SK-N-MC (cell line): ENCODE measurements around the gene MICA.

Experiments used
- EZH2 ChIP-seq: fragments of 200-600 bp; sonication (generic); IDR thresholded peaks from one replicate; pipeline ENCODE4 v1.6.1; 2017; ENCODE audit warnings: antibody characterized with exemption
- FOXP2 ChIP-seq: optimal IDR thresholded peaks from 2 replicates; pipeline ENCODE3; 2011; ENCODE audit warnings: mild to moderate bottlenecking, moderate library complexity; ENCODE audit not compliant: insufficient read depth; ENCODE audit errors: extremely low read length, control extremely low read depth
- POLR2AphosphoS5 ChIP-seq: IDR thresholded peaks from 2 replicates; pipeline ENCODE4 v1.6.1; 2012; ENCODE audit warnings: mild to moderate bottlenecking, low read depth, low read length, borderline replicate concordance

- TF ChIP-seq EZH2, result no peak
- no peak for TF ChIP-seq POLR2AphosphoS5
- TF ChIP-seq FOXP2, result no peak
Measured at GRCh38 chr6:31365864-31366263, 37.5 kb upstream of the MICA start.
